Loucy (cell line): ENCODE data around the gene NLGN1.
"Not testable (repeated sequence)": the region's sequence is repeated elsewhere in the genome, so short reads cannot be mapped to it uniquely, and the experiment has no call there.

Source experiments
- H2AFZ ChIP-seq: fragments of 200-600 bp; sonication (generic); 2 replicates; pipeline ENCODE4 v1.6.0; 2016; ENCODE audit warnings: antibody characterized with exemption, mild to moderate bottlenecking, low read length, moderate library complexity
- H3F3A ChIP-seq: fragments of 200-600 bp; 2 replicates; pipeline ENCODE4 v1.6.0; 2016; ENCODE audit warnings: antibody characterized with exemption, low read depth, mild to moderate bottlenecking
- H3K27me3 ChIP-seq: fragments of 200-600 bp; sonication (generic); 2 replicates; pipeline ENCODE4 v1.6.1; 2014; ENCODE audit warnings: low read length, mild to moderate bottlenecking; ENCODE audit not compliant: insufficient read depth, poor library complexity, severe bottlenecking
- H3K36me3 ChIP-seq: fragments of 200-600 bp; sonication (generic); 2 replicates; pipeline ENCODE4 v1.6.1; 2016; ENCODE audit warnings: low read length; ENCODE audit not compliant: insufficient read depth
- H3K4me1 ChIP-seq: fragments of 200-600 bp; sonication (generic); 2 replicates; pipeline ENCODE4 v1.5.1; 2014; ENCODE audit warnings: low read length, mild to moderate bottlenecking; ENCODE audit not compliant: insufficient read depth, poor library complexity, severe bottlenecking
- H3K4me2 ChIP-seq: fragments of 200-600 bp; sonication (generic); 2 replicates; pipeline ENCODE4 v1.6.0; 2014; ENCODE audit warnings: antibody characterized with exemption, low read length, low read depth, mild to moderate bottlenecking; ENCODE audit not compliant: poor library complexity, severe bottlenecking
- H3K4me3 ChIP-seq: fragments of 200-600 bp; sonication (generic); 2 replicates; pipeline ENCODE4 v1.5.1; 2014; ENCODE audit warnings: low read length, mild to moderate bottlenecking, mixed read lengths; ENCODE audit not compliant: poor library complexity, severe bottlenecking
- H3K79me2 ChIP-seq: fragments of 200-600 bp; sonication (generic); 2 replicates; pipeline ENCODE4 v1.6.1; 2014; ENCODE audit warnings: low read length; ENCODE audit not compliant: insufficient read depth
- H3K9ac ChIP-seq: fragments of 200-600 bp; sonication (generic); 2 replicates; pipeline ENCODE4 v1.6.0; 2014; ENCODE audit warnings: mild to moderate bottlenecking, low read depth, low read length, moderate library complexity; ENCODE audit not compliant: poor library complexity, severe bottlenecking
- H3K9me2 ChIP-seq: fragments of 200-600 bp; sonication (generic); replicated peaks from 2 replicates; pipeline ENCODE4 v1.6.1; 2016; ENCODE audit warnings: low read depth, low read length, mixed read lengths
- H3K9me3 ChIP-seq: fragments of 200-600 bp; sonication (generic); 2 replicates; pipeline ENCODE4 v1.6.1; 2014; ENCODE audit warnings: mild to moderate bottlenecking, antibody characterized with exemption, low read length, low read depth; ENCODE audit not compliant: insufficient read depth
- H4K20me1 ChIP-seq: fragments of 200-600 bp; sonication (generic); 2 replicates; pipeline ENCODE4 v1.6.0; 2014; ENCODE audit warnings: antibody characterized with exemption, low read length, mild to moderate bottlenecking; ENCODE audit not compliant: insufficient read depth, poor library complexity, severe bottlenecking
- EZH2phosphoT487 ChIP-seq: fragments of 200-600 bp; IDR thresholded peaks from 2 replicates; pipeline ENCODE4 v1.6.1; 2018; ENCODE audit warnings: antibody characterized with exemption, mild to moderate bottlenecking, moderate library complexity, borderline replicate concordance
- TF ChIP-seq, protein P1 (sequence below): fragments of 200-600 bp; sonication (generic); conservative IDR thresholded peaks from 2 replicates; pipeline ENCODE4 v1.5.1; 2014; ENCODE audit warnings: mild to moderate bottlenecking, antibody characterized with exemption, low read length

The NLGN1 gene

GRCh38 chr3:173588556-173588955 is 191.0 kb downstream of the NLGN1 start:
- Histone ChIP-seq H3K9me2 (no peaks in the 10 kb centered on the region), H3K27me3 (no peaks in the 10 kb centered on the region), H3K9me3 (no peaks in the 10 kb centered on the region), H2AFZ (no peak overlapping the region), H3K4me2 (no peak overlapping the region), H3K36me3 (no peaks in the 10 kb centered on the region), H3F3A (no peaks in the 10 kb centered on the region), H3K4me1 (no peaks in the 10 kb centered on the region), H3K4me3 (no peak overlapping the region), H3K9ac (no peak overlapping the region), H3K79me2 (no peaks in the 10 kb centered on the region), H4K20me1 (no peaks in the 10 kb centered on the region)
- TF ChIP-seq, protein P1, sequence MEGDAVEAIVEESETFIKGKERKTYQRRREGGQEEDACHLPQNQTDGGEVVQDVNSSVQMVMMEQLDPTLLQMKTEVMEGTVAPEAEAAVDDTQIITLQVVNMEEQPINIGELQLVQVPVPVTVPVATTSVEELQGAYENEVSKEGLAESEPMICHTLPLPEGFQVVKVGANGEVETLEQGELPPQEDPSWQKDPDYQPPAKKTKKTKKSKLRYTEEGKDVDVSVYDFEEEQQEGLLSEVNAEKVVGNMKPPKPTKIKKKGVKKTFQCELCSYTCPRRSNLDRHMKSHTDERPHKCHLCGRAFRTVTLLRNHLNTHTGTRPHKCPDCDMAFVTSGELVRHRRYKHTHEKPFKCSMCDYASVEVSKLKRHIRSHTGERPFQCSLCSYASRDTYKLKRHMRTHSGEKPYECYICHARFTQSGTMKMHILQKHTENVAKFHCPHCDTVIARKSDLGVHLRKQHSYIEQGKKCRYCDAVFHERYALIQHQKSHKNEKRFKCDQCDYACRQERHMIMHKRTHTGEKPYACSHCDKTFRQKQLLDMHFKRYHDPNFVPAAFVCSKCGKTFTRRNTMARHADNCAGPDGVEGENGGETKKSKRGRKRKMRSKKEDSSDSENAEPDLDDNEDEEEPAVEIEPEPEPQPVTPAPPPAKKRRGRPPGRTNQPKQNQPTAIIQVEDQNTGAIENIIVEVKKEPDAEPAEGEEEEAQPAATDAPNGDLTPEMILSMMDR, result no peak
- no peak for TF ChIP-seq EZH2phosphoT487

GRCh38 chr3:173589116-173589515 is 191.6 kb downstream of the NLGN1 start:
- TF ChIP-seq EZH2phosphoT487, result no peak
- TF ChIP-seq, protein P1, result no peak
- H3K9me3 ChIP-seq, result no peaks in the 10 kb centered on the region
- no peaks in the 10 kb centered on the region for H3K36me3 ChIP-seq
- H3K4me1 ChIP-seq, result no peaks in the 10 kb centered on the region
- no peak overlapping the region for H3K4me3 ChIP-seq
- H3K9ac ChIP-seq, result no peak overlapping the region
- H4K20me1 ChIP-seq, result no peaks in the 10 kb centered on the region
- no peaks in the 10 kb centered on the region for H3K27me3 ChIP-seq
- no peaks in the 10 kb centered on the region for H3K9me2 ChIP-seq
- no peak overlapping the region for H2AFZ ChIP-seq
- H3K4me2 ChIP-seq, result no peak overlapping the region
- no peaks in the 10 kb centered on the region for H3K79me2 ChIP-seq
- H3F3A ChIP-seq, result no peaks in the 10 kb centered on the region

DNA sequence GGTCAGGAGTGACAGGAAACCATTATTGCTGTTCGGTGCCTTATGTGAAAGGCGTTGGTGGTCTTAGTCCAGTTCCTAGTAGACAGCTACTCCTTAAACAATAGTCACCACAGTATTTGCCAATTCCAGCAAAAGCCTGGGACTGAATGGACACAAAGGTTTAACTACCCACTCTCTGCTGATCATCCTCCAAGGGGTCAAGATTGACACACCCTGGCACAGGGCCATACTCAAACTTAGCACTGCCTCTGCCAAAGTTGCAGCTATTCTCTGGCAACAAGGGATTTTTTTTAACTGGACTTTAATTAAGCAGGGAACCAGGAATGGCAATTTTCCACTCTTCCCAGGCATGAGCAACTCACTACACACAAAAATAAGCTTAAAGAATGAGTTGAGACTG is 193.9 kb downstream of the NLGN1 start:
- Histone ChIP-seq H3F3A (no peaks in the 10 kb centered on the region), H3K4me3 (no peak overlapping the region), H3K4me2 (no peak overlapping the region), H2AFZ (no peak overlapping the region), H3K36me3 (no peaks in the 10 kb centered on the region), H3K4me1 (peaks cover 5% of the 10 kb centered on the region), H3K9me3 (no peaks in the 10 kb centered on the region), H3K27me3 (no peaks in the 10 kb centered on the region), H4K20me1 (no peaks in the 10 kb centered on the region), H3K9me2 (no peaks in the 10 kb centered on the region), H3K79me2 (no peaks in the 10 kb centered on the region), H3K9ac (no peak overlapping the region)
- TF ChIP-seq, protein P1, result no peak
- no peak for TF ChIP-seq EZH2phosphoT487

DNA sequence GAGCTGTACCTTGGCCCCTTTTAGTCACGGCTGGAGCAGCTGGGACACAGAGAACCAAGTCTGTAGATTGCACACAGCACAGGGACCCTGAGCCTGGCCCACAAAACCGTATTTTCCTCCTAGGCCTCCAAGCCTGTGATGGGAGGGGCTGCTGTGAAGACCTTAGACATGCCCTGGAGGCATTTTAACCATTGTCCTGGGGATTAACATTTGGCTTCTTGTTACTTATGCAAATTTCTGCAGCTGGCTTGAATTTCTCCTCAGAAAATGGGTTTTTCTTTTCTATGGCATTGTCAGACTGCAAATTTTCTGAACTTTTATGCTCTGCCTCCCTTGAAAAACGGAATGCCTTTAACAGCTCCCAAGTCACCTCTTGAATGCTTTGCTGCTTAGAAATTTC is 197.3 kb downstream of the NLGN1 start:
- H3K79me2 ChIP-seq, H3K4me1 ChIP-seq, H3K9ac ChIP-seq, H3K9me3 ChIP-seq, H3K9me2 ChIP-seq, H3K4me2 ChIP-seq, H3K36me3 ChIP-seq, H4K20me1 ChIP-seq, H3F3A ChIP-seq, H3K27me3 ChIP-seq, H3K4me3 ChIP-seq, H2AFZ ChIP-seq: not testable (repeated sequence)
